MM.1S (cell line): Measurements from ENCODE around the gene NUP50.

Experiments
- DNase-seq: peaks from one replicate; pipeline ENCODE4 v3.0.0-alpha.2; 2015
- H2AFZ ChIP-seq: fragments of 300-600 bp; sonication (generic); 2 replicates; pipeline ENCODE4 v1.6.0; 2016; ENCODE audit warnings: antibody characterized with exemption, low read length
- H3F3A ChIP-seq: fragments of 300-600 bp; sonication (generic); 2 replicates; pipeline ENCODE4 v1.6.1; 2016; ENCODE audit warnings: mild to moderate bottlenecking, antibody characterized with exemption, low read length, moderate library complexity, mixed read lengths; ENCODE audit not compliant: insufficient read depth
- H3K27ac ChIP-seq: fragments of 300-600 bp; sonication (generic); 2 replicates; pipeline ENCODE4 v1.5.1; 2016; ENCODE audit warnings: mild to moderate bottlenecking, low read length
- H3K27me3 ChIP-seq: fragments of 300-600 bp; sonication (generic); replicated peaks from 2 replicates; pipeline ENCODE4 v1.6.0; 2016; ENCODE audit warnings: low read length; ENCODE audit not compliant: insufficient read depth
- H3K36me3 ChIP-seq: fragments of 300-600 bp; sonication (generic); replicated peaks from 2 replicates; pipeline ENCODE4 v1.6.1; 2016; ENCODE audit warnings: mild to moderate bottlenecking, low read length, mixed read lengths; ENCODE audit not compliant: insufficient read depth
- H3K4me1 ChIP-seq: fragments of 300-600 bp; sonication (generic); 2 replicates; pipeline ENCODE4 v1.6.1; 2016; ENCODE audit warnings: low read length, mixed read lengths
- H3K4me2 ChIP-seq: fragments of 300-600 bp; sonication (generic); 2 replicates; pipeline ENCODE4 v1.6.0; 2016; ENCODE audit warnings: low read depth, low read length
- H3K4me3 ChIP-seq: fragments of 300-600 bp; sonication (generic); 2 replicates; pipeline ENCODE4 v1.5.1; 2016; ENCODE audit warnings: low read length, mixed read lengths
- H3K79me2 ChIP-seq: fragments of 300-600 bp; sonication (generic); 2 replicates; pipeline ENCODE4 v1.6.1; 2016; ENCODE audit warnings: mixed run types, low read length, mixed read lengths
- H3K9ac ChIP-seq: fragments of 300-600 bp; sonication (generic); 2 replicates; pipeline ENCODE4 v1.6.1; 2016; ENCODE audit warnings: low read length, mixed read lengths
- H3K9me2 ChIP-seq: fragments of 300-600 bp; sonication (generic); replicated peaks from 2 replicates; pipeline ENCODE4 v1.6.1; 2016; ENCODE audit warnings: mild to moderate bottlenecking, low read length, mixed read lengths; ENCODE audit not compliant: insufficient read depth
- H3K9me3 ChIP-seq: fragments of 300-600 bp; sonication (generic); replicated peaks from 2 replicates; pipeline ENCODE4 v1.6.1; 2016; ENCODE audit warnings: mild to moderate bottlenecking, low read length, mixed read lengths; ENCODE audit not compliant: insufficient read depth
- H4K20me1 ChIP-seq: fragments of 300-600 bp; sonication (generic); 2 replicates; pipeline ENCODE4 v1.6.1; 2016; ENCODE audit warnings: mild to moderate bottlenecking, low read length, moderate library complexity, mixed read lengths; ENCODE audit not compliant: insufficient read depth
- CTCF ChIP-seq: fragments of 300-600 bp; sonication (generic); IDR thresholded peaks from 2 replicates; pipeline ENCODE4 v1.5.1; 2016; ENCODE audit warnings: antibody characterized with exemption, low read length, mixed read lengths
- EZH2 ChIP-seq: fragments of 300-600 bp; sonication (generic); optimal IDR thresholded peaks from 2 replicates; pipeline ENCODE3; 2017; ENCODE audit warnings: low read depth, mild to moderate bottlenecking, antibody characterized with exemption, low read length, mixed read lengths
- EZH2phosphoT487 ChIP-seq: fragments of 300-600 bp; sonication (generic); IDR thresholded peaks from 2 replicates; pipeline ENCODE4 v1.6.1; 2018; ENCODE audit warnings: antibody characterized with exemption, low read length

Gene NUP50

GRCh38 chr22:45212992-45213751 is 49.4 kb downstream of the NUP50 start:
- no peaks in the 10 kb centered on the region for H3K9me2 ChIP-seq
- TF ChIP-seq CTCF: no peak
- TF ChIP-seq EZH2: no peak
- TF ChIP-seq EZH2phosphoT487: no peak
- H3K4me2 ChIP-seq: no peak overlapping the region
- peaks cover 99% of the 10 kb centered on the region for H3K79me2 ChIP-seq
- no peak overlapping the region for H3K27ac ChIP-seq
- no peaks in the 10 kb centered on the region for H3K36me3 ChIP-seq
- no peaks in the 10 kb centered on the region for H3K9me3 ChIP-seq
- no peaks in the 10 kb centered on the region for H3K27me3 ChIP-seq
- no peaks in the 10 kb centered on the region for H3K4me1 ChIP-seq
- no peak overlapping the region for H3K4me3 ChIP-seq
- H2AFZ ChIP-seq: no peak overlapping the region
- peaks cover 6% of the 10 kb centered on the region; the same call in 1 of the 2 replicates for H4K20me1 ChIP-seq
- no peak for DNase-seq
- no peak overlapping the region for H3K9ac ChIP-seq
- no peaks in the 10 kb centered on the region for H3F3A ChIP-seq

GRCh38 chr22:45216133-45217003 is 52.6 kb downstream of the NUP50 start:
- no peak for TF ChIP-seq CTCF
- no peak for TF ChIP-seq EZH2
- TF ChIP-seq EZH2phosphoT487: no peak
- Histone ChIP-seq H3K79me2 (peaks cover 98% of the 10 kb centered on the region), H3K4me2 (no peak overlapping the region), H3F3A (no peaks in the 10 kb centered on the region), H3K4me1 (no peaks in the 10 kb centered on the region), H3K27ac (no peak overlapping the region), H3K27me3 (no peaks in the 10 kb centered on the region), H3K9ac (no peak overlapping the region), H3K36me3 (no peaks in the 10 kb centered on the region), H2AFZ (no peak overlapping the region), H3K9me2 (no peaks in the 10 kb centered on the region), H3K4me3 (no peak overlapping the region), H4K20me1 (peaks cover 6% of the 10 kb centered on the region; the same call in 1 of the 2 replicates), H3K9me3 (no peaks in the 10 kb centered on the region)
- DNase-seq: no peak

- H3K9me3 ChIP-seq: no peaks in the 10 kb centered on the region
- H3K4me2 ChIP-seq: no peak overlapping the region
- H3K9ac ChIP-seq: no peak overlapping the region
- H3K9me2 ChIP-seq: no peaks in the 10 kb centered on the region
- peaks cover 98% of the 10 kb centered on the region for H3K79me2 ChIP-seq
- DNase-seq: no peak
- no peaks in the 10 kb centered on the region for H3F3A ChIP-seq
- H3K27me3 ChIP-seq: no peaks in the 10 kb centered on the region
- no peak overlapping the region for H3K27ac ChIP-seq
- TF ChIP-seq EZH2phosphoT487 (no peak), CTCF (no peak), EZH2 (no peak)
- H3K4me3 ChIP-seq: no peak overlapping the region
- H3K4me1 ChIP-seq: no peaks in the 10 kb centered on the region
- H2AFZ ChIP-seq: no peak overlapping the region
- H3K36me3 ChIP-seq: no peaks in the 10 kb centered on the region
- peaks cover 10% of the 10 kb centered on the region; the same call in 1 of the 2 replicates for H4K20me1 ChIP-seq
These were observed 53.6 kb downstream of the NUP50 start for GRCh38 chr22:45217345-45217744.
